SU-DHL-6 (cell line): ENCODE results near the gene ATP5F1E.

Source experiments
- H2AFZ ChIP-seq: fragments of 200-600 bp; sonication (generic); 2 replicates; pipeline ENCODE4 v1.6.1; 2014; ENCODE audit warnings: low read depth, mild to moderate bottlenecking, moderate library complexity, mixed read lengths, antibody characterized with exemption, low read length; ENCODE audit not compliant: severe bottlenecking
- H3F3A ChIP-seq: fragments of 200-600 bp; shearing (Covaris generic); 2 replicates; pipeline ENCODE4 v1.6.0; 2016; ENCODE audit warnings: antibody characterized with exemption, mild to moderate bottlenecking; ENCODE audit not compliant: insufficient read depth
- H3K27ac ChIP-seq: fragments of 200-600 bp; sonication (generic); 2 replicates; pipeline ENCODE4 v1.5.1; 2016; ENCODE audit warnings: low read depth, mild to moderate bottlenecking, low read length, moderate library complexity, mixed read lengths
- H3K27me3 ChIP-seq: fragments of 200-600 bp; sonication (generic), shearing (Covaris generic); 2 replicates; pipeline ENCODE4 v1.6.0; 2014; ENCODE audit warnings: mild to moderate bottlenecking, low read length
- H3K36me3 ChIP-seq: fragments of 200-600 bp; sonication (generic); 2 replicates; pipeline ENCODE4 v1.6.1; 2014; ENCODE audit warnings: mild to moderate bottlenecking, low read length, mixed read lengths
- H3K4me2 ChIP-seq: fragments of 300-600, 200-600 bp; shearing (Covaris generic), sonication (generic); 2 replicates; pipeline ENCODE4 v1.6.0; 2014; ENCODE audit warnings: low read length, low read depth, mild to moderate bottlenecking; ENCODE audit not compliant: poor library complexity, severe bottlenecking
- H3K4me3 ChIP-seq: fragments of 200-600 bp; sonication (generic); 2 replicates; pipeline ENCODE4 v1.5.1; 2014; ENCODE audit warnings: antibody characterized with exemption, low read length, mild to moderate bottlenecking, mixed read lengths; ENCODE audit not compliant: insufficient read depth, poor library complexity, severe bottlenecking
- H3K79me2 ChIP-seq: fragments of 200-600 bp; sonication (generic); 2 replicates; pipeline ENCODE4 v1.6.1; 2014; ENCODE audit warnings: mild to moderate bottlenecking, low read length, moderate library complexity; ENCODE audit not compliant: insufficient read depth
- H3K9ac ChIP-seq: fragments of 200-600 bp; sonication (generic); 2 replicates; pipeline ENCODE4 v1.7.0; 2014; ENCODE audit warnings: mild to moderate bottlenecking, low read length
- H3K9me2 ChIP-seq: fragments of 200-600 bp; sonication (generic); replicated peaks from 2 replicates; pipeline ENCODE4 v1.6.1; 2014; ENCODE audit warnings: low read length; ENCODE audit not compliant: insufficient read depth
- H3K9me3 ChIP-seq: fragments of 200-600 bp; sonication (generic); 2 replicates; pipeline ENCODE4 v1.6.1; 2014; ENCODE audit warnings: low read length, mixed read lengths; ENCODE audit not compliant: insufficient read depth
- H4K20me1 ChIP-seq: fragments of 200-600 bp; sonication (generic); 2 replicates; pipeline ENCODE4 v1.6.1; 2014; ENCODE audit warnings: low read depth, mild to moderate bottlenecking, antibody characterized with exemption, low read length, moderate library complexity, mixed read lengths
- CTCF ChIP-seq: fragments of 200-600 bp; sonication (generic); IDR thresholded peaks from one replicate; pipeline ENCODE4 v1.5.1; 2017; ENCODE audit warnings: antibody characterized with exemption, mild to moderate bottlenecking, low read length, moderate library complexity; ENCODE audit not compliant: insufficient read depth, poor library complexity, severe bottlenecking
- EZH2phosphoT487 ChIP-seq: fragments of 200-600 bp; sonication (generic), shearing (Covaris generic); conservative IDR thresholded peaks from 2 replicates; pipeline ENCODE4 v1.6.1; 2018; ENCODE audit warnings: mild to moderate bottlenecking, antibody characterized with exemption, low read length, moderate library complexity, mixed read lengths

The ATP5F1E gene

GRCh38 chr20:59032023-59032712, at the start of gene ATP5F1E:
ATP5F1E (minus strand) TSS chr20:59032335; CDS start chr20:59032251, 84 bp downstream.
- Histone ChIP-seq H2AFZ (peak within 1 kb of the TSS; percentile 34), H3K36me3 (peaks cover 63% of the 10 kb centered on the region), H4K20me1 (peaks cover 16% of the 10 kb centered on the region; the same call in 1 of the 2 replicates)

GRCh38 chr20:59081036-59081435, 48.9 kb upstream of the ATP5F1E start:
- no peaks in the 10 kb centered on the region for H3K9me2 ChIP-seq
- H3K4me3 ChIP-seq = no peak overlapping the region
- no peaks in the 10 kb centered on the region for H3K36me3 ChIP-seq
- no peaks in the 10 kb centered on the region for H3F3A ChIP-seq
- no peak overlapping the region for H3K9ac ChIP-seq
- TF ChIP-seq CTCF (no peak), EZH2phosphoT487 (no peak)
- no peaks in the 10 kb centered on the region for H3K79me2 ChIP-seq
- no peak overlapping the region for H2AFZ ChIP-seq
- no peak overlapping the region for H3K27ac ChIP-seq
- H3K9me3 ChIP-seq = no peaks in the 10 kb centered on the region
- no peak overlapping the region for H3K4me2 ChIP-seq
- H4K20me1 ChIP-seq = no peaks in the 10 kb centered on the region
- H3K27me3 ChIP-seq = no peaks in the 10 kb centered on the region

More at GRCh38 chr20:59032023-59032712, at the start of gene ATP5F1E:
- Histone ChIP-seq H3K27ac (peak within 1 kb of the TSS; percentile 72), H3K4me2 (peak within 1 kb of the TSS; percentile 99), H3K9me2 (no peaks in the 10 kb centered on the region), H3K9ac (peak within 1 kb of the TSS; percentile 97), H3K9me3 (no peaks in the 10 kb centered on the region), H3K79me2 (peaks cover 54% of the 10 kb centered on the region), H3K4me3 (peak within 1 kb of the TSS; percentile 90), H3F3A (peaks cover 63% of the 10 kb centered on the region), H3K27me3 (no peaks in the 10 kb centered on the region)
- no peak for TF ChIP-seq EZH2phosphoT487
- TF ChIP-seq CTCF = no peak

GRCh38 chr20:59078231-59078630, 46.1 kb upstream of the ATP5F1E start:
- H3K4me2 ChIP-seq = no peak overlapping the region
- no peaks in the 10 kb centered on the region for H3F3A ChIP-seq
- H3K9ac ChIP-seq = no peak overlapping the region
- H3K36me3 ChIP-seq = no peaks in the 10 kb centered on the region
- no peaks in the 10 kb centered on the region for H4K20me1 ChIP-seq
- H3K9me2 ChIP-seq = no peaks in the 10 kb centered on the region
- H3K79me2 ChIP-seq = no peaks in the 10 kb centered on the region
- H3K27ac ChIP-seq = no peak overlapping the region
- H2AFZ ChIP-seq = no peak overlapping the region
- H3K27me3 ChIP-seq = no peaks in the 10 kb centered on the region
- H3K9me3 ChIP-seq = no peaks in the 10 kb centered on the region
- no peak for TF ChIP-seq EZH2phosphoT487
- no peak for TF ChIP-seq CTCF
- no peak overlapping the region for H3K4me3 ChIP-seq
